HG03039 (cell line): Measurements from ENCODE around the gene ATAD1.
"Not testable (repeated sequence)": the region's sequence is repeated elsewhere in the genome, so short reads cannot be mapped to it uniquely, and the experiment has no call there.

ENCODE experiments used
- ATAC-seq: cut with Tn5 transposase; IDR thresholded peaks from one replicate; pipeline ENCODE4 v1.9.1; 2021; ENCODE audit warnings: mild to moderate bottlenecking, moderate library complexity; ENCODE audit not compliant: unreplicated experiment

The ATAD1 gene

DNA sequence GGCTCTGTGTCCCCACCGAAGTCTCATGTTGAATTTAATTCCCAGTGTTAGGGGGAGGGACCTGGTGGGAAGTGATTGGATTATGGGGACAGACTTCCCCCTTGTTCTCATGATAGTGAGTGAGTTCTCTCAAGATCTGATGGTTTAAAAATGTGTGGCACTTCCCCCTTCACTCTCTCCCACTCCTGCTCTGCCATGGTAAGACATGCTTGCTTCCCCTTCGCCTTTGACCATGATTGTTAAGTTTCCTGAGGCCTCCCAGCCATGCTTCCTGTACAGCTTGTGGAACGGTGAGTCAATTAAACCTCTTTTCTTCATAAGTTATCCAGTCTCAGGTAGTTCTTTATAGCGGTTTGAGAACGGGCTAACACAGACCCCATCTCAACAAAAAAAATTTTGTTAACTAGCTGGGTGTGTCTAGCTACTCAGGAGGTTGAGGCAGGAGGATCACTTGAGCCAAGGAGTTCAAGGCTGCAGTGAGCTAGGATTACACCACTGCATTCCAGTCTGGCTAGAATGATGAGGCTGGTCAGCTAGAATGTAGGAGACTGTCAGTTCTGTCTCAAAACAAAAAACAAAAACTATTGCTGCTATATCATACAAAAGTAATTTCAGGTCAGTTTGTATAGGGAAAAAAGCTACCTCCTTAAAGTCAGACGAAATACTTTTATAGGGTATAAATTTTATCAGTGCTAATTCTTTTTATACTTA, 57.7 kb downstream of the ATAD1 start:
- ATAC-seq = no peak

- no peak for ATAC-seq
These were observed 58.5 kb downstream of the ATAD1 start for GRCh38 chr10:87759551-87759950.

DNA sequence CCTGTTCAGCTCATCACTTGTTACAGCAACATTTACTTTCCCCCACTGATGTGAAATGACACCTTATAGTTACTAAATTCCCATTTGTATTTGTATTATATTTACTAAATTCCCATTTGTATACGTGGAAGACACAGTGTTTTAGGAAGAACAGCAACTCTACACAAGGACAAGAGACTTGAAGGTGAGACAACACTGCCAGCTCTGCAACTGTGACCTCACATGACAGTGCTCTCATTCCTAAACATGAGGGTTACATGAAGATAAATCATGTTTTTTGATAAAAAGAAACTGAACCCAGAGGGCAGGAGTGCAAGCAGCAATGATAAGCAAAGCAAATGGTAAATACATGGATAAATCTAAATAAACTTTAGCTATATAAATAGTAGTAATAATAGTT, 60.3 kb downstream of the ATAD1 start:
- ATAC-seq = no peak

- ATAC-seq = no peak
These were observed 63.8 kb downstream of the ATAD1 start for GRCh38 chr10:87753995-87754866.

GRCh38 chr10:87752566-87752965, 65.5 kb downstream of the ATAD1 start:
- ATAC-seq = no peak

DNA sequence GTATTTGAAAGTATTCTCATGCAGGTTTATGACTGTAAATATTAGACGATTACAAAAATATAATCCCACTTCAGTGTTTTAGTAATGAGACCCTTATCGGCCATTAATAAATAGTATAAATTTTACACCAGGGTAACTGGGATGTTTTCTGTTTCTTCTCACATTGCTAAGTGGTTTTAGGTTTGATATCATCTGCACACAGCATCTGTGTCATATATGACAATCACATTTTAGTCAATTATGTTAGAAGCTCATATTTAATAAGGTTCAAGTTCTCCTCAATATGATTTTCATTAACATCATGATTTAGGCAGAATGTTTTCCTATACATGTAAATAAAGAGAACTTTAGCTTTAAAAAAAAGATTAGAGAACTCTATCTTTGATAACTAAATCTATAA, 66.8 kb downstream of the ATAD1 start:
- no peak for ATAC-seq

DNA sequence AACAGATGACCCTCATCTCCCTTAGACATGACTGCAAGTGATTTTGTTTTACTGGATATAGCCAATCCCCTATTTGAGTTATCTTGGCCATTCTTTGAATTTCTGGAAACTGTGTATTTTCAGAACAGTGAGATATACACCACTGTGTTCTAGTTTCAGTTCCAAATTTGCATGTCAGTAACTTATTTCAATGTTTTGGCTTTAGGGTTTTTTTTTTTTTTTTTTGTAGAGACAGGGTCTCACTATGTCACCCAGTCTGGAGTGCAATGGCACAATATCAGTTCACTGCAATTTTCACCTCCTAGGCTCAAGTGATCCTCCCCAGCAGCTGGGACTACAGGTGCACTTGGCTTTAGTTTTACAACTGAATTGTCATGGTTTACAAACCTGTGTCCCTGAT, 67.2 kb downstream of the ATAD1 start:
- ATAC-seq = no peak

GRCh38 chr10:87750001-87750671, 67.9 kb downstream of the ATAD1 start:
- ATAC-seq = no peak

DNA sequence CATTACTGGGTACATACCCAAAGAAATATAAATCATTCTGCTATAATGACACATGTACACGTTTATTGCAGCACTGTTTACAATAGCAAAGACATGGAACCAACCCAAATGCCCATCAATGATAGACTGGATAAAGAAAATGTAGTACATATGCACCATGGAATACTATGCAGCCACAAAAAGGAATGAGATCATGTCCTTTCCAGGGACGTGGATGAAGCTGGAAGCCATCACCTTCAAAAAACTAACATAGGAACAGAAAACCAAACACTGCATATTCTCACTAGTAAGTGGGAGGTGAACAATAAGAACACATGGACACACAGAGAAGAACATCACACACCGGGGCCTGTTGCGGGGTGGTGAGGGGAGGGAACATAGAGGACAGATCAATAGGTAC, 69.8 kb downstream of the ATAD1 start:
- not testable (repeated sequence) for ATAC-seq

DNA sequence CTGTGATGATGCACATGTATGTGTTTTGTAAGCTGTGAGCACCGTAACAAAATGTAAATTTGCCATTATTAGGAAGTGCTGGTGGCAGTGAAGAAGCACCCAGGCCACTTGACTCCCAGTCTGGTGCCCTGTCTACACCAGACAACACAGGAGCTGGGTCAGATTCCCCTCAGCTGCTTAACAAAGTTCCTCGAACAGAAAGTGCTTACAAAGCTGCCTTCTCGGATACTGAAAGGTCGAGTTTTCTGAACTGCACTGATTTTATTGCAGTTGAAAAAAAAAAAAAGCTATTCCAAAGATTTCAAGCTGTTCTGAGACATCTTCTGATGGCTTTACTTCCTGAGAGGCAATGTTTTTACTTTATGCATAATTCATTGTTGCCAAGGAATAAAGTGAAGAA, 71.1 kb downstream of the ATAD1 start:
- no peak for ATAC-seq

GRCh38 chr10:87744606-87745005, 73.4 kb downstream of the ATAD1 start:
- ATAC-seq = no peak

- ATAC-seq = not testable (repeated sequence)
These were observed 74.9 kb downstream of the ATAD1 start for GRCh38 chr10:87742992-87743610.

DNA sequence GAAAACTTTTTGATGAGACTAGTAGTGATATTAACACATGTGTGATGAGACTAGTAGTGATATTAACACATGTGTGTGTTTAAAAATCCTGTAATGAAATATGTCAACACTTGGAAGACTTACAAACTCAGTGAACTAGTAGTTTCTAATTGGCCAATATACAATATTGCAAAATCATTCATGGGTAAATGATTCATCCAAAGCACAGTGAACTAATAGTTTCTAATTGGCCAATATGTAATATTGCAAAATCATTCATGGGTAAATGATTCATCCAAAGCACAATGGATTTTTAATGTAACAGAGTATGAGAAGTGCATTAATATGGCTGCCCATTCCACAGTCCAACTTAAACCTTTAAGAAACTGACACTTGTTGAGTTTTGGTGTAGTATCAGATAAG, 77.8 kb downstream of the ATAD1 start:
- ATAC-seq = no peak

GRCh38 chr10:87739703-87740102, 78.3 kb downstream of the ATAD1 start:
- ATAC-seq = no peak

DNA sequence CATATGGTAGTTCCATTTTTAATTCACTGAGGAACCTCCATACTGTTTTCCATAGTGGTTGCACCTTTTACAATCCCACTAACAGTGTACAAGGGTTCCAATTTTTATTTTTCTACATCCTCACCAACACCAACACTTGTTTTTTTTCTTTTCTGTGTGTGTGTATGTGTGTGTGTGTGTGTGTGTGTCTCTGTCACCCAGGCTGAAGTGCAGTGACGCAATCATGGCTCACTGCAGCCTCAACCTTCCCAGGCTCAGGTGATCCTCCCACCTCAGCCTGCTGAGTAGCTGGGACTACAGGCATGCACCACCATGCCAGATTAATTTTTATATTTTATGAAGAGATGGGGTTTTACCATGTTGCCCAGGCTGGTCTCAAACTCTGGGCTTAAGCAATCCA, 79.8 kb downstream of the ATAD1 start:
- ATAC-seq = not testable (repeated sequence)

DNA sequence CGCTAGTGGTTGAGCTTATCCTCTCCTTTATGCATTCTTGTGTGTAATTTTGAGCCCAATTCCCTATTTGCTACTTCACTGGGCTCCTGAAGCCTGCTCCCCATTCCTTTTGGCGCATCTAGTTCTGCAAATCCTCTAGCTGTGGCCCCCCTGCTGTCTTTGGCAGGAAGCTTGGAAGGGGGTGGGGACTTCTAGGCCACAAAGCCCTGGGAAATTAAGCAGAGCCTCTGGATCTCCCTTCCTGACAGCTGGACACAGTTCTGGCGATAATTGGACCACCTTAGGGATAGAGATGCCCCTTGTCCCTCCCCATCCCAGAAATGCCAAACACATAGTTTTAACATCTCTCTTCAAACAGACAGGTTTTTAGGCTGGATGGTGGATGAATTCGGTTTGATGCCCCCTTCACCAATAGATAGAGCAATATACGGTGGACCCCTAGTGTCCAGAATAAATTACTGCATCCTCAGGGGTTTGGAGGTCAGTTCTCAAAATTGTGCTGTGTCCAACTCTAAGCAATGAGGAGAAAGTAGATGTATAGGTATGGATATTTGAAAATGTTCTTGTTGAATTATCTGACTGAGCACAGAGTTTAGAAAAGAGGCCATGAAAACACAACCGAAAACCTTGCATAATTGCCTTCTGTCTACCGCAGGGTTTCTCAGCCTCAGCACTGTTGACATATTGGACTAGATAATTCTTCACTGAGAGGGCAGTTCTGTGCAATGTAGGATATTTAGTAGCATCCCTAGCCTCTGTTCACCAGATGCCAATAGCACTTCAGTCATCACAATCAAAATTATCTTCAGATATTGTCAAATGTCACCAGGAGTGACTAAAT, 82.8 kb downstream of the ATAD1 start:
- no peak for ATAC-seq

GRCh38 chr10:87733081-87733480, 84.9 kb downstream of the ATAD1 start:
- no peak for ATAC-seq

- no peak for ATAC-seq
These were observed 88.1 kb downstream of the ATAD1 start for GRCh38 chr10:87729940-87730339.

DNA sequence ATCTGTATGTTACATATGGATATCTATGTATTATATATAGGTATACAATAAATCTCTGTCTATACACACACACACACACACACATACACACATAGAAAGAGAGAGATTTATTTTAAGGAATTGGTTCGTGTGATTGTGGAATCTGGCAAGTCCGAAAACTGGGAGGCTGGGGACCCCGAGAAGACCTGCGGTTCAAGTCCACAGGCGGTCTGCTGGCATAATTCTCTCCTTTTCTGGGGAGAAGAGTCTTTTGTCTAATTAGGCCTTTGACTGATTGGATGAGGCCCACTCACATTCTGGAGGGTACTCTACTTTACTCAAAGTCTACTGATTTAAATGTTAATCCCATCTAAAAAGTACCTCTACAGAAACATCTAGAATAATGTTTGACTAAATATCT, 93.2 kb downstream of the ATAD1 start:
- ATAC-seq = no peak

DNA sequence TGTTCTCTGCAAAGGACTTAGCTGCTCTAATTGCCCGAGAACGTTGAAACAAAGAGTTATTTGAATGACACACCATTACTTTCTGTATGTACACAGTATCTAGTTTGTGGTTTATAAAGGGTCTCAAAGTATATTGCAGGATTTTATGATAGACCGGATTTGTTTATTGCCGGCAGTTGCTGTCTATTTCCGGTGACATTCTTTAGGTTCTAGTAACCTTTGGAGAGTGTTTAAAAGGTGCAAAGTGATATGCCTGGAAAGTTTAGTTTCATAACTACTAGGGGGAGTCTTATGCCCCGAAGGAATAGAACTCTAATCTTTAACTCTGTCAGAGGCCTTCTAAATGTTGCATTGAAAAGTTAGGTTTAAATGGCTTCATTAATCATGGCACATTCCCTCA, 94.5 kb downstream of the ATAD1 start:
- no peak for ATAC-seq
